HG02759 (cell line): ENCODE data around the gene DRC7.

Experiments used
- ATAC-seq: cut with Tn5 transposase; IDR thresholded peaks from one replicate; pipeline ENCODE4 v1.9.1; 2021; ENCODE audit warnings: mild to moderate bottlenecking, moderate library complexity; ENCODE audit not compliant: unreplicated experiment

The DRC7 gene

DNA sequence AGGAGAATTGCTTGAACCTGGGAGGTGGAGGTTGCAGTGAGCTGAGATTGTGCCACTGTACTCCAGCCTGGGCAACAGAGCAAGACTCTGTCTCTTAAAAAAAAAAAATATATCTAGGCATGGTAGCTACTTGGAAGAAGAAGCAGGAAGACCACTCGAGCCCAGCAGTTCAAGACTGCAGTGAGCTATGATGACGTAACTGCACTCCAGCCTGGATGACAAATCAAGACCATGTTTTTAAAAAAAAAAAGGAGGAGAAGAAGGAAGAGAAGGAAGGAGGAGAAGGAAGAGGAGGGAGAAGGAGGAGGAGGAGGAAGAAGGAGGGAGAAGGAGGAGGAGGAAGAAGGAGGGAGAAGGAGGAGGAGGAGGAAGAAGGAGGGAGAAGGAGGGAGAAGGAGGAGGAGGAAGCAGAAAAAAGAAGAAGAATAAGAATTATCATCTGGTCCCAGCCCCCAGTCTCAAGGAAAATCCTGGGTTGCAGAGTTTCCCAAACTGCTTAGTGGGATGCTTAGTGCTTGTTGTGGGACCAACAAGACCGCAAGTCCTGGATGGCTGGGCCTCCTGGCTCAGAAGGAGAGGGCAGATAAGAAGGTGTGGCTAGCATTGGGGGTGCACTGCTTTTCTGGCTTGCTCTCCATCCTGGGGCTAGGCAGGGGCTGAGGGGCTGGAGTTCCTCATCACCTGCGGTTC is 3.7 kb upstream of the DRC7 start:
- no peak for ATAC-seq

DNA sequence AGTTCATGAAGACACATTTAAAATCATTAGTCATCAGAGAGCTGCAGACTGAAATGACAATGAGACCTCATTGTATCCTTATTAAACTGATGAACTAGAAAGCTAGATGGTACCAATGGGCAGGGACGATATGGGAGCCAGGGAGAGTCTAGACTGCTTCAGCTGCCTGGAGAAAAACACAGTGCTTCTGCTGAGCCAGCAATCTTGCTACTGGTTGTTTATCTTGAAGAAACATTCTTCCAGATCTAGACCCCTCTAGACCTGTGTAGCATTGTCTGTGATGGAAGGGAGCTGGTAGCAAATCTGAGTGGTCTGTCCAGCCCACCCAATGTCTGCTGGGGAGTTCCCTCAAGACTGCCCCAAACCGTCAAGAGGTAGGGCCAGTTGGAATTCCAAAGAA is 2.0 kb upstream of the DRC7 start:
- no peak for ATAC-seq

DNA sequence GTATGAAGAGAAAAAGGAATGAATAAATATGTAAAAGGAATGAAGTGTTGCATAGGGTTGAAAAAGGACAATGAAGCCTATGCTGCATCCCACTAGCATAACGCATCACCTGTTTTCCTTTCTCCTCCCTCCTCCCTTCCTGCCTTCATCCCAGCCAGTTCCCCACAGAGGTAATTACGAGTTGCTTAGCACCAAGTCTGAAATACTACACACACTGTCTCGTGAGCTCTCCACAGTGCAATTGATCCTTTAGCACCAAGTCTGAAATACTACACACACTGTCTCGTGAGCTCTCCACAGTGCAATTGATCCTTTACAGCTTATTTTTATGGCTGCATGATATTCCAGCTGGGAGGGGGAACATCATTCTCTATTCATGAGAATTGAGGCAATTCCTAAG is 1.1 kb upstream of the DRC7 start:
- ATAC-seq, result no peak

DNA sequence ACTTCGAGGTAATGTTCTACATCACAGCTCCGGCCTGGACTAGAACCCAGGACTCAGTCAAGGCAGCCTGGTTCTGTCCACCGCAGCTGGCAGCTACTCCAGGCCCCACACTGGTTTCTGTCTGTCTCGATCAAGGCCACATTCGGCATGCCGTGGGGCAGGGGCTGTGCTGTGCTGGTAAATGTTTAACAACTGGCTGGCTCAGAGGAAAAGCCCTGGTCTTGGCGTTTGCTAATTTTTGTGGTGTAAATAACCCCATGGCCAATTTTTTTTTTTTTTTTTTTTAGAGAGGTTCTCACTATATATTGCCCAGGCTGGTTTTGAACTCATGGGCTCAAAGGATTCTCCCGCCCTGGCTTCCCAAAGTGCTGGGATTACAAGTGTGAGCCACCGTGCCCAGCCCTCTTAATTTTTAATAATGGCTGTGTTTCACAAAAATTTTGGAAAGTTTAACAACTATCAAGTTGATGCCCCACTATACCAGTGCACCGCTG is 328 bp upstream of the DRC7 start:
- no peak for ATAC-seq

DNA sequence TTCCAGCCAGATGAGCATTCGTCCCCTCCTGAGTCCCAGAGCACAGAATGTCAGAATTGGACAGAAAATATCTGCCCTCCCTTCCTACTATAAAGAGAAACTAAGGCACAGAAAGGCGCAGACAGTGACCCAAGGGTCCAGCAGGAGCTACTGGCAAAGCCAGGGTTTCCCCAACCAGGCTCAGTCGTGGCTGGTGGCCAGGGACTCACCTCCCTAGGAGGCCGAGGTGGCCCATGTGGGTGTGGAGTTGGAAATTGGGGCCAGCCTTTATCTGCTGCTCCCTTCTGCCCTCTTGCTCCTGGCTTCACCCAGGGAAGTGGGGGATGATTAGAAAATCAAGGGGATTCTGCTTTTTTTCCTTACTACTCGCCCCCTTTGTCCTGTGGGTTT is 1.1 kb downstream of the DRC7 start:
- ATAC-seq, result no peak

DNA sequence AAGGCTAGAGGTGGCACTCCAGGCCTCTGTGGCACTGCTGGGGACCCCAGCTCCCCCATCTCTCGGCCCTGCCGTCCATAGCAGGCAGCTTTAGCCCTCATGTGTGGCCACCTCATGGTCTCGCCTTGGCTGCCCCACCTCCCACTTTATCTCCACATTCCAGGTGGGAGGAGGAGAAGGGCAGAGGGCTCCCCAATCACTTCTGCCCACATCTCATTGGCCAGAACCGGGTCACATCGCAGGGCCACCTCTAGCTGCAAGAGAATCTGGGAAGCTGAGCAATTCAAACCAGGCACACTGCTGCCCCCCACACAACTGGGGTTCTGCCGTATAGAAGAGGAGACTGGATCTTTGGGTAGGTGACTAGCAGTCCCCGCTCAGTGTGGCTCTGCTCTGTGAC is 1.6 kb downstream of the DRC7 start:
- ATAC-seq, result no peak

DNA sequence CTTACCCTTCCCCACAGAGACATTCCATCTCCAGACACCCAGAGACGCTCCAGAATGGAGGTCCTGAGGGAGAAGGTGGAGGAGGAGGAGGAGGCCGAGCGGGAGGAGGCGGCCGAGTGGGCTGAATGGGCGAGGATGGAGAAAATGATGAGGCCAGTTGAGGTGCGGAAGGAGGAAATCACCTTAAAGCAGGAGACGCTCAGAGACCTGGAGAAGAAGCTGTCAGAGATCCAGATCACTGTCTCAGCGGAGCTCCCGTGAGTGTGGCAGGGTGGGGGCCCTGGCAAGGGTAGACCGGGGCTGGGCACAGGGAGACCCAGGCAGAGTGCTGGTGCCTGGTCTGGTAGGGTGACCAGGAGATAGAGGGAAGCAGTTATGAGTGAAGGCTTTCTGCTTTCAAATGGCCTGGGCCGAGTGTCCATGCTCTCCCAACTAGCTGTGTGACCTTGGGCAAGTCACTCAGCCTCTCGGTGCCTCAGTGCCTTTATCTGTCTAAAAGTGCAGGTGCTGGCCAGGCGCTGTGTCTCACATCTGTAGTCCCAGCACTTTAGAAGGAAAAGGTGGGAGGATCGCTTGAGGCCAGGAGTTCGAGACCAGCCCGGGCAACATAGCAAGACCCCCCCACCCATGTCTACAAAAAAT is 3.4 kb downstream of the DRC7 start:
- ATAC-seq, result no peak

DNA sequence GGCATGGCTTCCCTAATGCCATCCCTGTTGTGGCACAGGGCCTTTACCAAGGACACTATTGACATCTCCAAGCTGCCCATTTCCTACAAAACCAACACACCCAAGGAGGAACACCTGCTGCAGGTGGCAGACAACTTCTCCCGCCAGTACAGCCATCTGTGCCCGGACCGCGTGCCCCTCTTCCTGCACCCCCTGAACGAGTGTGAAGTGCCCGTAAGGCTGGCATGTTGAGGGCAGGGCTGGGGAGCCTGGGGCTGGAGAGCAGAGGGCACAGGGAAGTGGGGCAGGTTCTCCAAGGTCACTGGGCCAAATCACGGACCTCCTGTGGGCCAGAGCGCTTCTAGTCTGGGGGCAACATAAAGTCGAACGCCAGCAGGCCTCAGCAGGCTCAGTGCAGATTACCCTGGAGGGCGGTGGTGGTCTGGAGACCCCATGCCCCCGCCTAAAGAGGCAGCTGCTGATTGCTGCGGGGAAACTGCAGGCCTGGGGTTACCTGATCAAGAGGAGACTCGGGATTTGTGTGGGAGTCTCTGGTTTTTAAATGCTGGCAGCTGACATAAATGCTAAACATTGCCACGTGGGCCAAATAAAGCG is 4.3 kb downstream of the DRC7 start:
- ATAC-seq, result no peak

DNA sequence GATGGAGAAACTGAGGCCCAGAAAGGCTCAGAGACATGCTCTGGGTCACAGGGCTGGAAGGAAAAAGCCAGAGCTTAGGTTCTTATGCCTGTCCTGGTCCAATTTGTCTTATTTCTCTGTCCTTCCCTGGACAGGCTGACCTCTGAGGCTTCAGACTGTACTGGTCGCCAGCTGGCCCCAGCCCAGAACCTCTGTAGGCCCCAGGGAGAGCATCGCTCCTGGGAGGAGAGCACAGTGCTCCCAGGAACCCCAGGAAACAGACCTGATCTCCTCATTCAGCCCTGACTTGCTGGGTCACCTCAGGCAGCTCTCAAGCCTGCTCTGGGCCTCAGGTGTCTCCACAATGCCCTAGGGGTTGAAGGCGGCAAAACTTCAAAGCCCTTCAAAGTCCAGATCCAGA is 4.9 kb downstream of the DRC7 start:
- ATAC-seq, result no peak

DNA sequence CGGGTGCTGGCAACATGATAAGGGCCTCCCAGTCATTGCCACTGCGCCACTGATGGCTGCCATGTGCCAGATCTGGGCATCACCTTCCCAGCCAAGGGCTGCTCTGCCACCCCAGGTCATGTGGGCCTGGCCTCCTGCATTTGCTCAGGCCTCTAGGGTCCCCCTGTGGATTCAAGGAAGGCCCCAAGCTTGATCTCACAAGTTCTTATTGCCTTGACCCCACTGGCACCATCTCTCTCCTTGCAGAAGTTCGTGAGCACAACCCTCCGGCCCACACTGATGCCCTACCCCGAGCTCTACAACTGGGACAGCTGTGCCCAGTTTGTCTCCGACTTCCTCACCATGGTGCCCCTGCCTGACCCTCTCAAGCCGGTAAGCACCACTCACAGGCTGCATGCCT is 5.3 kb downstream of the DRC7 start:
- ATAC-seq, result no peak

DNA sequence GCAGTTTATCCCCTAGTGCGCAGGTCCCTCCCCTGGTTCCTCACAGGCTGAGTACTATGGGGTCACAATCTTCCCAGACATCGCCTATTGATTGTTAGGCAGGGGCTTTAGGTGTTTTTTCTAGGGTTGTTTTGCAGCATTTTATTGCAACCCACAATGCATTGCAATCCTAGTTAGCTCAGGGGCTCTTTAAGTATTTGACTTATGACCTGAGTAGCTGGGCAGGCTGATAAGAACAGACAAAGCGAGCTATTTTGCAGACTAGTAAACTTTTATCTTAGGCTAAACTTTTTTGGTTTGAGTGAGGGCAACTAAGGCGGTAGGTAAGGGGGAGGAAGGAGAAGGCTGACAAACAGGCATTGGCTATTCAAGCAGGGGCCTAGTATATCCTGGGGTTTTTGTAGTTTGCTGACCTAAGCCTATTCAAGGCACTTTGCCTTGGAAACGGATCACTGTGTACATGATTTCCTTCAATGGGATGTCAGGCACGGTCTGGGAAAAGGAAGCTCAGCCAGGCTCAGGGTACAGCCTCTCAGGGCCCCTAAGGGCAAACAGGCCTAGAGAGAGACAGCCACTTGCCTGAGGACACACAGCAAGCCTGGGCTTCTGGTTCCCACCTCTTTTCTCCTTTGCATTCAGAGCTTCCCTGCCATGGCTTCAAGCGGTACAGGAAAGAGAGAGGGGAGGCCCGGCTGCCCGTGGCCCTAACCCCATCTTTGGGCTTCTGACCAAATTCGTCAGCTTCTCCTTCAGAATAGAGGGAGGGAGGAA is 6.4 kb downstream of the DRC7 start:
- ATAC-seq, result no peak

DNA sequence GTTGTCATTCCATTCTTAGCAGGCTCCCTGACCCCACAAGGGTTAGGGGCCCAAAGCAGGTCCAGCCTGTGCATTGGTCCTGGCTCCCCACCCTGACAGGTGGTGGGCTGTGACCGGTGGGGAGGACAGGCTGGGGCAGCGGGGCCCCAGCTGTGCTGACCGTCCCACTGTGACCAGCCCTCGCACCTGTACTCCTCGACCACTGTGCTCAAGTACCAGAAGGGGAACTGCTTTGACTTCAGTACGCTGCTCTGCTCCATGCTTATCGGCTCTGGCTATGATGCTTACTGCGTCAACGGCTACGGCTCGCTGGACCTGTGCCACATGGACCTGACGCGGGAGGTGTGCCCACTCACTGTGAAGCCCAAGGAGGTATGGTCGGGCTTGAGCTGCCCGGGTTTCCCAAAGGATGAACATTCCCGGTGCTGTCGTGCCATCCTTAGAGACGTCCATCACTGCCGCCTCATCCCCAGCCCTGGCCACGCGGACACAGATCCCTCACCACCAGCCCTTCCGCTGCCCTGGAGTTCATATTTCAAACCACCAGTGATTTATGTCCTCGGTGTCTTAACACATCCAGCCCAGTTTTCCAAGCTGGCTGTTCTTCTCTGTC is 7.3 kb downstream of the DRC7 start:
- no peak for ATAC-seq

DNA sequence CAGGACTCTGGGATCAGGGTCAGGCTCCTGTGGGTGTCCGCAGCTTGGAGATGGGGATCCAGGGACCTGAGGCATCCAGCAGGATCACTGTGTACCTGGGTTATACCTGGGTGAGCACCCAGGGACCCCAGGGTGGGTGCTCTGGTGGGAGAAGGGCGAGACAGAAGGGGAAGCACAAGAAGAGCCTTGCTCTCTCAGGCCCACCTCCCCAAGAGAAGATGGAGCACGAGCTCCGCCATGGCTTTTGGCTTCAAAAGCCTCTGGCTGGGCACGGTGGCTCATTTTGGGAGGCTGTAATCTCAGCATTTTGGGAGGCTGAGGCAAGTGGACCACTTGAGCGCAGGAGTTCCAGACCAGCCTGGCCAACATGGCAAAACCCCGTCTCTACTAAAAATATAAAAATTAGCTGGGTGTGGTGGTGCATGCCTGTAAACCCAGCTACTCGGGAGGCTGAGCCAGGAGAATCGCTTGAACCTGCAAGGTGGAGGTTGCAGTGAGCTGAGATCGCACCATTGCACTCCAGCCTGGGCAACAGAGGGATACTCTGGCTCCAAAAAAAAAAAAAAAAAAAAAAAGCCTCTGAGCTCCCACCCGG is 8.9 kb downstream of the DRC7 start:
- ATAC-seq, result no peak

DNA sequence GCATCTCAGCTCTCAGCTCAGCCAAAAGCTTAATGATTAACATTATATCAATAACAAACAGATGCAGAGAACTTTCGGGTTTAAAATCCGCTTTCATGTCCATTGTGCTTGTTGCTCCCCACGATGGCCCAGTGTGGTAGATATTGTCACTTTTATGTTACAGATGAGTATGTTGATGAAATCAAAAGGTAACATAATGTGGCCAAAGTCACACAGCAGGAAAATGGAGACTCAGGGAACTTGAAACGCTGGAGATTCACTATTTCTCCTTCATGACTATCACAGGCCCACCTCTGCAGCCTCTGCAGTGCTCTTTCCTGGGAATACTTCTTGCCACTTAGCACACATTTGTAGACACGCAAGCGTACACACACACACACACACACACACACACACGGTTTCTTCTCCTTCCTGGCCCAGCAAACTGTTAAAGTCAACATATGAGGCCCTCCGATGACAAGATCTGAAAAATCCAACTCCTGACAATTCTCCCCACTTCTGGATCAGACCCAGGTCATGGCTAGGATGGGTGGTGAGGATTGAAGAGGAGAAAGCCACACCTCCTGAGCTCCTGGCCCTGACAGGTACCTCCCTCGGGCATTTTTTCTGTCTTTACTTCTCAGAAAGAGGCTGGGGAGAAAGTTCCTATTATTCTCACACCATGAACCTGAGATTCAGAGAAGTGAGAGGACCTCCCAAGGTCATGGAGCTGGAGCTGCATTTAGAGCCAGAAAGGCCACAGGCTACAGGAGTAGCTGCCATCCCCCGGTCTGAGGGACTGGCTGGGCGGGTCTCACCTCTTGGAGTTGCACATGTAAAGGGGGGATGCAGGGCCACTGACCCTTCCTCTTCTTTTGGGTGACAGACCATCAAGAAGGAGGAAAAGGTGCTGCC is 9.7 kb downstream of the DRC7 start:
- no peak for ATAC-seq

DNA sequence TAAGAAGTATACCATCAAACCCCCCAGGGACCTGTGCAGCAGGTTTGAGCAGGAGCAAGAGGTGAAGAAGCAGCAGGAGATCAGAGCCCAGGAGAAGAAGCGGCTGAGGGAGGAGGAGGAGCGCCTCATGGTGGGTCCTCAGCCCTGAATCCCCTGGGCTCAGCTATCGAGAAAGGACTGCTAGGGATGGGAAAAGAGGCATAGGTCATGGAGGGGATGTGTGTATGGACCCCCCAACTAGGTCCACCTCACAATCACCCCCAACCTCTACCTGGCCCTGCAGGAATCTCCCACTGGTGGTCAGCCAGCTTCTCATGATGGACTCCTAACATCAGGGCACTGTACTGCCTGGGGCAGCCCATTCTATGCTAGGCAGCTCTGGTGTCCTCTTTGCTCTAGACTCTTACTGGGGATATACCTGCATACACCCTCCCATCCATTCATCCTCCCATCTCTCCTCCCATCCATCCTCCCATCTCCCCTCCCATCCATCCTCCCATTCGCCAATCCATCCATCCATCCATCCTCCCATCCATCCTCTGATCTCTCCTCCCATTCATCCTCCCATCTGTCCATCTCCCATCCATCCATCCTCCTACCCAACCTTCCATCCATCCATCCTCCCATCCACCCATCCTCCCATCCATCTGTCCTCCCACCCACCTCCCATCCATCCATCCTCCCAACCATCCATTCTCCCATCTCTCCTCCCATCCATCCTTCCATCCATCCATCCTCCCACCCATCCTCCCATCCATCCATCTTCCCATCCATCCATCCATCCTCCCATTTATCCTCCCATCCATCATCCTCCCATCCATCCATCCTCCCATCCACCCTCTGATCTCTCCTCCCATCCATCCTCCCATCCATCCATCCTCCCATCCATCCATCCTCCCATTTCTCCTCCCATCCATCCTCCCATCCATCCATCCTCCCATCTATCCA is 10.6 kb downstream of the DRC7 start:
- no peak for ATAC-seq

DNA sequence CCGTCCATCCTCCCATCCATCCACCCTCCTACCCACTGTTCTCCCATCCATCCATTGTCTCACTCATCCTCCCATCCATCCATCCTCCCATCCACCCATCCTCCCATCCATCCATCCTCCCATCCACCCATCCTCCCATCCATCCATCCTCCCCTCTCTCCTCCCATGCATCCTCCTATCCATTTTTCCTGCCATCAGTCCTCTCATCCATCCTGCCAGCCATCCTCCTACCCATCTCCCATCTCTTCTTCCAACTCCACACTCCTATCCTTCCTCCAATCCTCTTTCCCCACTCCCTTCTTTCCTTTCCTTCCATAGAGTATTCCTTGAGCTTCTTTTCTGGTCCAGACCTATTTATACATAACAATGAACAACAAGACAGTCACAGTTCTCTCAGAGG is 12.1 kb downstream of the DRC7 start:
- no peak for ATAC-seq

DNA sequence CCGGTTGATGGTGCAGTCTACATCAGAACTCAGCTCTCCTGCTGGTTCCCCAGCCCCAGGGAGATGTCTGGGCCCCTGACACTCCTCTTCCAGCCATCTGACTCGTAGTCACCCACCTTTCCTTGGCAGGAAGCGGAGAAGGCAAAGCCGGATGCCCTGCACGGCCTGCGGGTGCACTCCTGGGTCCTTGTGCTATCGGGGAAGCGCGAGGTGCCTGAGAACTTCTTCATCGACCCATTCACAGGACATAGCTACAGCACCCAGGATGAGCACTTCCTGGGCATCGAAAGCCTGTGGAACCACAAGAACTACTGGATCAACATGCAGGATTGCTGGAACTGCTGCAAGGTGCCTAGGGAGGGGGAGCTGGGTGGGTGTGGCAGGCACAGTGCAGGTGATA is 12.7 kb downstream of the DRC7 start:
- ATAC-seq, result no peak

DNA sequence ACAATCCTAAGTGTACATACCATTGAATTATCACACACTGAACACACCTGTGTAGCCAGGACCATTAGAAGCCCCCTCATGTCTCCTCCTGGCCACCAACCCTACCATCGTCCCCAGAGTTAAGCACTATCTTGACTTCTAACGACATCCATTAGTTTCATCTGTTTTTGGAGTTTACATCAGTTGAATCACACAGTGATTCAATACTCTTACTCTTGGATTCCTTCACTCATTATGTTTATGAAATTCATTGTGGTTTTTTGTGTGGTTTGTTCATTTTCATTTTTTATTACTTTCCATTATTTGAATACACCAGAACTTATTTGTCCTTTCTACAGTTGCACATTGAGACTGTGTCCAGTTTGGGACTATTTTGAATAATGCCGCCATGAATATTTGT is 13.6 kb downstream of the DRC7 start:
- no peak for ATAC-seq

DNA sequence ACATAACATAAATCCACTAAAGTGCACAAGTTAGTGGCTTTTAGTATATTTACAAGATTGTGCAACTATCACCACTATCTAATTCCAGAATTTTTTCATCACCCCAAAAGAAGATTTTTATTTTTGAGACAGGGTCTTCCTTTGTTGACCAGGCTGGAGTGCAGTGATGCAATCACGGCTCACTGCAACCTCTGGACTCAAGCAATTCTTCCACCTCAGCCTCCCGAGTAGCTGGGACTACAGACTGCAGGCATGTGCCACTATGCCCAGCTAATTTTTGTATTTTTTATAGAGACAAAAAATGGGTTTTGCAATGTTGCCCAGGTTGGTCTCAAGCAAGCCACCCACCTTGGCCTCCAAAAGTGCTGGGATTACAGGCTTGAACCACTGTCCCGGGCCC is 15.1 kb downstream of the DRC7 start:
- no peak for ATAC-seq
